GM18868 (cell line): ENCODE results near the gene RSAD2.
"Not testable (repeated sequence)": the region's sequence is repeated elsewhere in the genome, so short reads cannot be mapped to it uniquely, and the experiment has no call there.

ENCODE experiments used
- ATAC-seq: cut with Tn5 transposase; IDR thresholded peaks from one replicate; pipeline ENCODE4 v1.9.1; 2021; ENCODE audit warnings: mild to moderate bottlenecking, moderate library complexity; ENCODE audit not compliant: unreplicated experiment

RSAD2 gene

DNA sequence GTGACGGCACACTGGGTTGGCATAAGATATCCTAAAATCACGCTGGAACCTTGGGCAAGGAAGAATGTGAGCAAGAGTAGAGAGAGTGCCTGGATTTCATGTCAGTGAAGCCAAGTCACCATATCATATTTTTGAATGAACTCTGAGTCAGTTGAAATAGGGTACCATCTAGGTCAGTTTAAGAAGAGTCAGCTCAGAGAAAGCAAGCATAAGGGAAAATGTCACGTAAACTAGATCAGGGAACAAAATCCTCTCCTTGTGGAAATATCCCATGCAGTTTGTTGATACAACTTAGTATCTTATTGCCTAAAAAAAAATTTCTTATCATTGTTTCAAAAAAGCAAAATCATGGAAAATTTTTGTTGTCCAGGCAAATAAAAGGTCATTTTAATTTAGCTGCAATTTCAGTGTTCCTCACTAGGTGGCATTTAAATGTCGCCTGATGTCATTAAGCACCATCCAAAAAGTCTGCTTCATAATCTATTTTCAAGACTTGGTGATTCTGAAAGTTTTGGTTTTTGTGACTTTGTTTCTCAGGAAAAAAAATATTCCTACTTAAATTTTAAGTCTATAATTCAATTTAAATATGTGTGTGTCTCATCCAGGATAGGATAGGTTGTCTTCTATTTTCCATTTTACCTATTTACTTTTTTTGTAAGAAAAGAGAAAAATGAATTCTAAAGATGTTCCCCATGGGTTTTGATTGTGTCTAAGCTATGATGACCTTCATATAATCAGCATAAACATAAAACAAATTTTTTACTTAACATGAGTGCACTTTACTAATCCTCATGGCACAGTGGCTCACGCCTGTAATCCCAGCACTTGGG is 19.6 kb downstream of the RSAD2 start:
- peak; percentile 68 for ATAC-seq

DNA sequence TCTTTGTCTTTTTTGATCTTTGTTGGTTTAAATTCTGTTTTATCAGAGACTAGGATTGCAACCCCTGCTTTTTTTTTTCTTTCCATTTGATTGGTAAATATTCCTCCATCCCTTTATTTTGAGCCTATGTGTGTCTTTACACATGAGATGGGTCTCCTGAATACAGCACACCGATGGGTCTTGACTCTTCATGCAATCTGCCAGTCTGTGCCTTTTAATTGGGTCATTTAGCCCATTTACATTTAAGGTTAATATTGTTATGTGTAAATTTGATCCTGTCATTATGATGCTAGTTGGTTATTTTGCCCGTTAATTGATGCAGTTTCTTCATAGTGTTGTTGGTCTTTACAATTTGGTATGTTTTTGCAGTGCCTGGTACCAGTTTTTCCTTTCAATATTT is 25.0 kb downstream of the RSAD2 start:
- not testable (repeated sequence) for ATAC-seq

DNA sequence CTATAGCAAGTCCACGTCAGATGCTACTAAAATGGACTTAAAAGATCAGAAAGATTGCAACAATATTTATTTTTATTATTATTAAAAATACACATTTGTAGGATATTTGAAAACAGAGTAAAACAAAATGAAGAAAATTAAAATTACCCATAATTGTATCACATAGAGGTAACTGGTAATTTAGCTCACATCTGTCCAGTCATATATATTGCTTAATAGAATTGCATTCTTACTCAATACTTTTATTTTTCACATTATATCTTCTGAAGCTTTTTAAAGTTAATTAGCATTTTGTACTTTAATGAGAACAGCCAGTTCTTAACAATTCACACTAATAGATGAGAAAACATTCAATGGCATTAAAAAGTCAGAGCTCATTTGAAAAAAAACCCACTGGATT is 28.1 kb downstream of the RSAD2 start:
- ATAC-seq, result no peak

DNA sequence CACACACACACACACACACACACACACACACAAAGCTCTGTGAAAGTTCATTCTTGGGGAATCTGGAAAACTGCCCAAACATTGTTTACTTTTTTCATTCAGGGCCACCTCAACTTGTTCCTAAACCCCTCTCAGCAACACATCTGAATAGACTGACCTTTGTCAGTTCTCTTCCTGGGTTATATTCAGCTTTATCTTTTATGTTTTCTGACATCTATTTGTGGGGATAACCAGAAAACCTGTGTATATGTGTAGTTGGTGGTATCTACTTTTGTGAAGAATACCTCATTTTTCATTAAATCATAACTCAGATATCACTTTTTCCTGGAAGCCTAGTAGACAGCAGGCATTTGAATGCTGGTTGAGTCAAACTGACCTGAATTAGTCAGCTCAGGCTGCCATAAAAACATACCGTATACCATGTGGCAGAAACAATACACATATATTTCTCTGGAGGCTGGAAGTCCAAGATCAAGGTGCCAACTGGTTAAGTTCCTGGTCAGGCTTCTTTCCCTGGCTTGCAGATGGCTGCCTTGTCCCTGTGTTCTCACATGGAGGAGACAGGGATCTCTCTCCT is 28.7 kb downstream of the RSAD2 start:
- ATAC-seq, result no peak

DNA sequence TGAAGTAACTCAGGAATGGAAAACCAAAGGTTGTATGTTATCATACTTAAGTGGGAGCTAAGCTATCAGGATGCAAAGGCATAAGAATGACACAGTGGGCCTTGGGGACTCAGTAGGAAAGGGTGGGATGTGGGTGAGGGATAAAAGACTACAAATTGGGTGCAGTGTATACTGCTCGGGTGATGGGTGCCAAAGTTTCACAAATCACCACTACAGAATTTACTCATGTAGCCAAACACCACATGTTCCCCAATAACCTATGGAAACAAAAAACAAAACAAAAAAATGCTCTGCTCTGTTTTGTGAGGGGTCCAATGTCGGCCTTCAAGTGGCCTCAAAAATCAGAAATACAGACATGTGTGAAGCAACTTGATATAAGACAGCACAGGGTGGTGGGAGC is 30.7 kb downstream of the RSAD2 start:
- no peak for ATAC-seq

DNA sequence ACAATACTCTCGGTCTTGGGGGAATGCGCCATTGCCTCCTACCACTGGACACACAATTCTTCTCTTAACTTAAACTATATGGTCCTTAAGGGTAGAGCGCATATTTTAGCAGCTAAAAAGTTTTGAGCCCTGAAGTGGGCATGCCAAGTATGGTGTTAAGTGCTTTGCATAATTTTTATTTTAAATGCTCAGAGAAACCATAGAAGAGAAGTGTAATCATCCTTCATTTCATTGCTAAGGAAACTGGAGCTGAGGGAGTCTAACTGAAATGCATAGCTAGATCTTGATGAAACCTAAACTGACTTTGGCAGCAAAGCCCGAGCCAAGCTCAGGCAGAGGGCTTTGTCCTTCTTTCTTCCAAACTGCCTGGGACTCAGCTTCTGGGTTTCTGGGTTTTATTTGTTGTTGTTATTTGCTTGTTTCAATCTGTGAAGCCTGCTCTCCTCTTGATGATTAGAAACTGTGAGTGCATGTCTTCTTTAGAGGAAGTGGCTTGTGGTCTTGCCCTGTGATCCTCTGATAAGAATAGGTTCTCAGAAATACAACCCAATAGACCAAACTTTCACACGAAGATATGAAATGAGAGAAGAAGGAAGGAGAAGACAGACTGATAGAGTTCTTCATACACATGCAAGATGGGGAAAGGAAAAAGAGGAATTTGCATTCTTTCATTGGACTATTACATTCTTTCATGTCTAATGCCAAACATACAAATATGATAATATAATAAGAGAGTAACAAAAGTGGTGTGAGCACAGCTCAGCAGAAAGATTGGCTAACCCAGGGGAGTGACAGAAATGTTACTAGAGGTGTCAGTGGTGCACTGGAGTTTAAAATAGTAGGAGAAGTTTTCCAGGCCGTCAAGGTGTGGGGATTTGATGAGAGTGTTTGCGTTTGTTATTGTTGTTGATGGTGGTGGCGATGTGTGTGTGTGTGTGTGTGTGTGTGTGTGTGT is 32.1 kb downstream of the RSAD2 start:
- peak; percentile 97 for ATAC-seq

DNA sequence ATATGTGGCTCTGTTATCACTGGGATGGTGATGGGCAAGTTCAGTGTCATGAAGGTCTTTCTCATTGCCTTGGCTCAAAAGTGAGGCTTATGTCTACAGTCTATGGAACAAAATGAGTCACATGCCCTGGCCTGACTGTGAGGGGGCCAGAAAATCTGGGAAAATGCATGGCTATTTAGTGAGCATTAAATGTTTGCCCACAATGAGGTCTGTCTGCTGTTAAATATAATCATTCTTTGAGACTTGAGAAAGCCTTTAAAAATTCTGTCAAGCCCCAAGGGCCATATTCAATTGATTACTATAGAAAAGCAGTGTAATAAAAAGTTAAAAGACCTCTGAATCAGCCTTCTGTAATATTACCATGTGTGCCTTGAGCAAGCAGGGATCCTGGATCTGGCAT is 34.1 kb downstream of the RSAD2 start:
- ATAC-seq, result no peak

DNA sequence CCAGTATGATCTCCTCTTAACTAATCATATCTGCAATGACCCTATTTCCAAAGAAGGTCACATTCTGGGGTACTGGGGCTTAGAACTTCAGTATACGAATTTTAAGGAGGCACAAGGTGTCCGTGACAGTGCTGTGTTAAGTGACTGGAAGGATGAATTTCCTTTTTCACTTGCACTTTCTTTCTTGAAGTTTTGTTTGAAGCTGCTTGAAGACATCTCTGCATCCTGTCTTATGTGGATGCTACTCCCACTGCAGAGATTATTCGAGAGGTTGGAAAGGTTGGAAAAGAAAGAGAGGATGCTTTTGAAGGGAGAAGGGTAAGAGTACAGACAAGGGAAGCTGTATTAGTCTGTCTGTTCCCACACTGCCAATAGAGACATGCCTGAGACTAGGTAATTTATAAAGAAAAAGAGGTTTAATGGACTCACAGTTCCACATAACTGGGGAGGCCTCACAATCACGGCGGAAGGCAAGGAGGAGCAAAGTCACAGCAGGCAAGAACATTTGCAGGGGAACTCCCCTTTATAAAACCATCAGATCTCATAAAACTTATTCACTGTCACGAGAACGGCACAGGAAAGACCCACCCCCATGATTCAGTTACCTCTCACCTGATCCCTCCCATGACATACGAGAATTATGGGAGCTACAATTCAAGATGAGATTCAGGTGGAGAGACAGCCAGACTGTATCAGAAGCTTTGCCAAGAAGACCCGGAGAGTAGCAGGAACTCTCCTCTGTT is 36.0 kb downstream of the RSAD2 start:
- ATAC-seq, result no peak

DNA sequence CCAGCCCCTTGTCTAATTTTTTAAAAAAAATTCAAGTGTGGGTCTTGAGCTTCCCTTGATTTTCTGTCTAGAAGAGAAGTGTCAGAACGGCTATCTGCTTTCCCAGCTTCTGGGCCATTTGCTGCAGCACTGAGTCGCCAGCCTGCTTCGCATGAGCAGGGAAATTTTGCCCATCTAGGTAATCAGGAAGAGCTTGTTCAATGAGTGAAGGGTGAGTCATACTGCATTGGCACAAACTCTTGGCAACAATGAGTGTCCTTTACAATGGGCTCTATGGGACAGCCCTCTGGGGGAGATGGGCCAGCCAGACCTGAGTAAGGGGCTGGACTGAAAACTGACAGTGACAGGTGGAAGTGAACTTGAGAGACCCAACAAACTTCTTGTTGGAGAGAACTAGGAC is 37.3 kb downstream of the RSAD2 start:
- no peak for ATAC-seq

DNA sequence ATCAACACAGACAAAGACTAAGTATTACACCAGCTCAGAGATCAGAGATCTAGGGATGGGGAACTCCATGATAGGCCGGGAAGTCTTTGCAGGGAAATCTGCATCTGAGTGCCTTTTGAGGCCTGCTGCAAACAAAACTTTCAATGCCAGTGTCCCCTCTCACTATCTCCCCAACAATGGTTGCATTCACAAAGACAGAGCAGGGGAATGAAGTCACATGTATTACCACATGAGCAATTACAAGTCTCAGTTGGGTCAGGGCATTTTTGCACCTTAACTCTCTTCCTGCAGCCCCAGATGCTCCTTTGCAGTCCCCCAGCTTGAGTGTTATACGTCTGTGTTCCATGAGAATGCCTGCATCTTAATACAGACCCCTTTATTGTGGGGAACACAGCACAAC is 37.8 kb downstream of the RSAD2 start:
- ATAC-seq, result no peak

DNA sequence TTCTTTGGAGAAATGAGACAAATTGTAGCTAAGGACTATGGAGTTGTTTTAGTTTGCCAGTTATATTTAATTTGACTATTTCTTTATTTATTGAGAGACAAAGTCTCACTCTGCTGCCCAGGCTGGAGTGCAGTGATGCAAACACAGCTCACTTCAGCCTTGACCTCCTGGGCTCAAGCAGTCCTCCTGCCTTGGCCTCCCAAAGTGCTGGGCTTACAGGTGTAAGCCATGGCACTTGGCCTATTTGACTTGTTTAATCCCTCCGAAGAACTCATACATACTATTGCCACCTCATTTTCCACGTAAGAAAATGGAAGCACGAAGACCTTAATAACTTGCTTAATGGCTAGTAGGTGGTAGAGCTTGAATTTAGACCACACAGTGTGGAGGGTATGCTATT is 38.6 kb downstream of the RSAD2 start:
- no peak for ATAC-seq

DNA sequence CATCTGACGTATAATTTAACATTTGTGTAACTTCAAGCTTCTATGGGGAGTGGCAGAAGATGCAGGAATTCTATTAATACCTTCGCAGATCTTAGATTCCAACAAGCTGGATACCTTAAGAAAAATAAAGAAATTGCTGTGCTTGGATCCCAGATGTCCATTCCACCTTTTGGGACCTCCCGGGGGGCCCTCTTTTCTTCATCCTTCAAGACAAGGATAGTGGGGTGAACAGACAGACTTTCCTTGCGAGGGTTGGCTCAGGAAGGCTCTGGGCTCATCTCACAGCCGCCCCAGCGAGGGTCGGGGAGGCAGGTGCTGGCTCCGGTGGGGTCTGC is 39.1 kb downstream of the RSAD2 start:
- ATAC-seq, result no peak

DNA sequence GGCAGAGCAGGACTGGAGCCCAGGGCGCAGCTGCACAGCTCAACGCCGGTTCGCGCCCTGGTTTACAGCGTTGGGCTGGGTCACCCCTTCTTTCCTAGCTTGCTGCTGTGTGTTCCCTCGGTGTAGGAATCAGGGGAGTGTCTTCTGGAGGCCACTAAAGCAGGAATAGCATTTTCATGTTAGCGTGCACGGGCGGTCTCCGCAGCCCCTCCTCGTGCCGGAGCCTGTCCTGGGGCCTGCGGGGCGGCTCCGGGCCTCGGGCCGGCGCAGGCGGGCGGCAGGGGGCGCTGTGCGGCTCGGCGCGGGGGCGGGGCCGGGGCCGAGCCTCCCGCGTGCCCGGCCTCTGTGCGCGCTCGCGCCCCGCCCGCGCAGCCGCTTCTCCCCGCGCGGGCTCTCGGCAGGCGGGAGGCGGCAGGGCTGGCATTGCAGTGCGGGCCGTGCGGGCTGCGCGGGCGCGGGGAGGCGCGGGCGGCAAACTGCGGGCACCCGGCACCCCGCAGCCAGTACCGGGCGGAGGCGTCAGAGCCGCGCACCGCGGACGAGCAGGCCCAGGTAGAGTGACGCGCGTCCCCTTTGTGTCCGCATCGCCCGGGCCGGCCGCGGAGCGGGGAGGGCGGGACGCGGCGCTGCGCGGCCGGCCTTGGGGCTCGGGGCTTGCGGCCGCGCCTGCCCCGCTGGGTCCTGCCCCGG is 39.6 kb downstream of the RSAD2 start, which contains the start of gene RNF144A:
Gene RNF144A (plus strand): TSS at position 342 of the 690 bp plus-strand sequence. CDS start 79,515 bp downstream, outside the sequence.
- peak; percentile 78 for ATAC-seq

DNA sequence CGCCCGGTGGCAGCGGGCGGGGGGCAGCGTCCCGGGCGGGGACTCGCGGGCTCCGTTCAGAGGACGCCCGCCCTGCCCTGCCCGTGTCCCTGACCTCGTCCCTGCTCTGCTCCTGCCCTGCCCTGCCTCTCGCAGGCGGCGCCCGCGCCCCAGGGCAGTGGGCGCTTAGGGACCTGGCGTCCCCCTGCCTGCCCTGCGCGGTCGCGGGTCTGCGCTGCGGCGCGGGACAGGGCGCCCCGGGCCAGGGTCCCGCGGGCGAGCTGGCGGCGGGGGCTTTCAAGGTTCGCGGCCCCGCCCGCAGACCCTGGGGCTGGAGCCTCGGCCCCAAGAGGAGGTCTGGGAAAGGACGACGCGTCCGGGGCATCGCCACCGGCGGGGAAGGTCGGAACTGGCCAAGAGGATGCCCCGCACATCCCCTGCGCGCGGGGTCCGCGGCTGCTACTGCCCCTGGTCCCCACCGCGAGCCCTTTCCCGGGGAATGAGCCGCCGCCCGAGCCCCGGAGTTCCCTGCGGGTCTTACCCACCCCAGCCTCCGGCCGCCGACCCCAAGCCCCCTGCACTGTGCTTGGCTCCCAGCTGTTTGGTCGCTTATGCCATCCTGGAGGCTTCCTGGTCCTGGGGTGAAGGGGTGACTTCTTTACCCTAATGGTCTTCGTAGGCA is 40.3 kb downstream of the RSAD2 start:
- peak; percentile 29 for ATAC-seq

DNA sequence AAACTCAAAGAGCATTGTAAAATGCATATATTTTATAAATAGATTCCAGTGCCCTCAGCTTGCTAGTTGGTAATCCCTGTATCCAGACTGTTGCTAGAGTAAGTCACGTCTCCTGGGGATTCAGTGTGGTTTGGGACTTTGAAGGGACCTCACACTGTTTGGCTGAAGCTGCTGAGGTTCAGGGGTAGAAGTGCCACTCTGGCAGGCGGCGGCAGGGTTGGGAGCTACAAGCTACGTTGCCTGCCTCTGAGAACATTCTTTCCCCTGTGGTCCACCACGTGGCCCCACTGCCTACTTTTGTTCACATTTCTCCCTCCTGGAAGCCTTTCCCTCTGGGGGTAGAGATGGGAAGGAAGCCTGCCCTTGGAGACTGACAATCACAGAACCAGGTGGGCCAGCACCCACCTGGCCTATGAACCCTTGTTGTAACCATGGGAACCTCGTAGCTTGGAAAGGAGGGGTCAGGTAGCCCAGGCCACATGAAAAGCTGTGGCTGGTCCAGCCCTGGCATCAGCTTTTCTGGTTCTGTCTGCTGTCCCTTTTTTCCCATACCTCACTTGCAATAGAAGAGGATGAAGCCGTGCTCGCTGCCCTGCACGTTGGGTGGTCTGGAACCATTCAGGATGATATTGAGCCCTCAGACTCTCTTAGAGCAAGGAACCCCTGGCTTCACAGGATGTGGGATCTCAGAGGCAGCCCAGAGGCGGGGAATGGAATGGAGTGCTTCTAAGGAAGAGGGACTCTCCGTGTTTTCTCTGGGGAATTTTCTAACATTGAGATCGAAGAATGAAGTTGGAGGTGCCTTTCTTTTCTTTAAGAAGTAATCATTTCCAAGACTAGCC is 42.5 kb downstream of the RSAD2 start:
- ATAC-seq, result no peak

DNA sequence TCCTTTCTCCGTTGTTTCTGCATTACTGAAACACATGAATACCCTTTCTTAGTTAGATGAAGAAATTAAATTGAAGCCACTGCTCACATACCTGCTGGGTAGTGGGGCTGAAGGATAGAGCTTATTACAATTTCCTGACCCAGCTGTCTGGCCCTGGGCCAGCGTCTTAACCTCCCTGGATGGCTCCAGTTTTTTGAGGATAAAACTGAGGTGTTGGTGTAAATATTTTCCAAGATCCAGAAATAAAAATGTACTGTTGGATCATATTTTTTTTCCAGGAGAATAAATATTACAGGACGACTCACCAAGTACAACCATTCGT is 43.1 kb downstream of the RSAD2 start:
- ATAC-seq, result no peak

DNA sequence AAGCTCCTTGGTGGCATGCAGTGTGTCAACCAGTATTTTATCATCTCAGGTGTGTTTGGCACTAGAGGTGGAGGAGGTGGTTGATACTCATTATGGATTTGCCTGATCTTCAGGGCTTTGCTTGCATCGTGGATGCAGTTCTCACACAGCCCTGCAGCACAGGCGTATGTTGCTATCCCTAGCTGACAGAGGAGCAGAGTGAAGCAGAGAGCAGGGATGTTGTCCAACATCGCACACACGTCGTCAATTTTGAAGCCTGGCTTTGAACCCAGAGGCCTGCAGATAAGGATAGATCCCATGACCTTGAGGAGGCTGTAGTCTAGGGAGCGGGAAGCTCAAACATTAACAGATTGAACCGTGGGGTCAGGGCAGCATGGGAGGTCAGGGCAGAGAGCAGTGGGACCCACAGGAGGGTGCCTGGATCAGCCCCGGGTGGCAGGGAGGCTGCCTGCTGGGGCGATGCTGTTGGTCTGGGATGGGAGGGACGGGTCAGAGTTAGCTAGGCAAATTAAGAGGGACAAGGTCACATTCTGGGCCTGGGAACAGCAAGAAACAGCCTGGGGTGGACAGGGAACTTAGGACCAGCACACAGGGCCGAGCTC is 43.8 kb downstream of the RSAD2 start:
- no peak for ATAC-seq

DNA sequence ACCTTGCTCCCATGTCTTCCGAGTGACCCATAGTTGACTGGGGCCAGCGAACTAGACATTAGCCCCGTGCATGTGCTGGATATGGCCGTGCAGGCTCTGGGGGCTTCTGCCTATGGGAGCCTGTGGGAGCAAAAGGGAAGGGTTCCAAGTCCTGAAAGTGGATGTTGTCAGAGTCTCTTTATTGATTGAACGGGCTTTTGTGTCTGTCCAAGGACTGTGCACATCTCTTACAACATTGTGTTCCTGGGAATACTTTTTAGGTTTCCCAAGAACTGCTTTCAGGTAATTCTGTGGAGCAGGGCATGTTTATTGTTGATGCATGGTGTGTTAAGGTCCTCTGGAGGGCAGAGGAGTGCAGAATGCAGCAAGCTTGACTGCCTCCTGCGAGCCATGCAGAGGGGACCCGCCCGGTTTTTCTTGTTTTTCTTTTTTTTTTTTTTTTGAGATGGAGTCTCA is 44.7 kb downstream of the RSAD2 start:
- no peak for ATAC-seq

DNA sequence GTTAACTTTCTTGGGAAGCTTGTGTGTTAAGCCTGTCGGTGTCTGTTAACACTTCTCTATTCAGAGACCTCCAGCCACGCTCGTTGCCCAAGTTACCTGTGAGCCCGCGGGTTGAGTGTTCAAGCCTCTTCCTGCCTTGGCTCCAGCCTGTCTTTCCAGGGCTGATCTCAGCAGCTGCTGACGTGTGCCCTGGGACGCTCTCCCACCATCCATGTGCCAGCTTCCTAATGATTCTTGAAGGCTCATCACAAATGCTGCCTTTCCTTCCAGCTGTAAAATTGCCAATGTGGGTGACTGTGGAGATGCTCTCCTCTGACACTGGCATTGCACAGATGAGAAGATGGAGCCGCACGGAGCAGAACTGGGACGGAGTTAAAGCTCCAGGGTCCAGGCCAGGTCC is 45.7 kb downstream of the RSAD2 start:
- ATAC-seq, result no peak
